HG03135 (cell line): Measurements from ENCODE around the gene DERL2.
"Not testable (repeated sequence)": the region's sequence is repeated elsewhere in the genome, so short reads cannot be mapped to it uniquely, and the experiment has no call there.

Experiments
- ATAC-seq: cut with Tn5 transposase; IDR thresholded peaks from one replicate; pipeline ENCODE4 v1.9.1; 2021; ENCODE audit warnings: mild to moderate bottlenecking, moderate library complexity; ENCODE audit not compliant: unreplicated experiment

DERL2 gene

DNA sequence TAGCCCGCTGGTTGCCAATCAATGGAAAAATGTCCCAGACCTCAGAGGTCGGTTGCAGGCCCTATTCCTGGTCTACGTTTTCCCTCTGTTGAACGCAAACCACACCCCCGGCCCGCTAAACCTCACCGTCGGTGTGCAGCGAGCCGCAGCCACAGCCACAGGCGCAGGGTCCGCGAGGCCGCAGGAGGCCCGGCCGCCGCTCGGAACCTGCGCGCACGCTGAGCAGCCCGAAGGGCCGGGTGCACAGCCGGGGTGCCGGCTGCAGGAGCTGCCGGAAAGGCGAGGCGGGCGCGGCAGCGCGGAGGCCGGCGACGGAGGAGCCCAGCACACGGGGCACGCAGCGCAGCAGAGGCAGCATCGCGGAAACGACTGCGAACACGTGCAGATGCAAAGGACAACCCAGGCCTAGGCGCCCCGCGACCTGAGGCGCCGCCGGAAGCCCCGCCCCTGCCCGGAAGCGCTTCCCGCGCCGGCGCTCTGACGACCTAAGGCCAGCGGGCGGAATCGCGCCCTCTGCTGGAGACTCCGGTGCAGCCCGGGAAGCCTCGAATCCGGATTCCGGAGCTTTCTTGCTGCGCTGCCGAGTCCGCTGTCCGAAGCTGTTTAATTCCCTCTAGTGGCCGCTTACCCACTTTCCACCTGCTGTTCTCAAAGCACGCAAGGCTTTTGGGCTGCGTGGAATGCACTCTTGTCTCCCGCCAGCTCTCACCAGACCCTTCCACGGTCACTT, 47.1 kb downstream of the DERL2 start, which contains the start of gene C1QBP:
TSS of gene C1QBP (minus strand) at position 440 of the 730 bp plus-strand sequence. CDS start at position 358, 82 bp downstream.
- ATAC-seq = peak; percentile 71

DNA sequence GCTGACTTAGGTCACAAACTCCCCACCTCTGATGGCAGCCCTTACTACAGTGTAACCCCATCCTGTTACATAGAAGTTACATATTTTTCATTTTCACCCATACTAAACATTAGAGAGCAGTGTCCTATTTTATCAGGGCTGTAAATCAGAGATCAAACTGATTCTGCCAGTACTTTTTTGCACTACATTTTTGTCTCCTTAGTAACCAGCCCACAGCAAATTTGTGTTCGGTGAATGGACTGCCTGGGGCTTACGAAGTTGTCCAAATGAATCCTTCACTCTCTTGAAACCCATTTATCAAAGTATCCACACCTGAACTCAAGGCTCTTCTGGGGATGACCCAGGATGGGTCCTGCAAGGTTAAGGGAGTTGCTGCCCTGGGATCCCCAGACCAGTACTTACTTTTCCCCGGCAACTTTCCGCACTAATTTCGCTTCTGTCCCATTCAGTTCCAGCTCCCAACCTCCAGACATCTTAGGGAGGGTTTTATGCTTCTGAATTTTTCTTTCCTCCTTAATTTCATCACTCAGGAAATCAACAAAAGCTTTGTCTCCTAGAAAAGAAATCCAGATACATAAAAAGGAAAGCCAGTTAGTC, 48.2 kb downstream of the DERL2 start:
- no peak for ATAC-seq

DNA sequence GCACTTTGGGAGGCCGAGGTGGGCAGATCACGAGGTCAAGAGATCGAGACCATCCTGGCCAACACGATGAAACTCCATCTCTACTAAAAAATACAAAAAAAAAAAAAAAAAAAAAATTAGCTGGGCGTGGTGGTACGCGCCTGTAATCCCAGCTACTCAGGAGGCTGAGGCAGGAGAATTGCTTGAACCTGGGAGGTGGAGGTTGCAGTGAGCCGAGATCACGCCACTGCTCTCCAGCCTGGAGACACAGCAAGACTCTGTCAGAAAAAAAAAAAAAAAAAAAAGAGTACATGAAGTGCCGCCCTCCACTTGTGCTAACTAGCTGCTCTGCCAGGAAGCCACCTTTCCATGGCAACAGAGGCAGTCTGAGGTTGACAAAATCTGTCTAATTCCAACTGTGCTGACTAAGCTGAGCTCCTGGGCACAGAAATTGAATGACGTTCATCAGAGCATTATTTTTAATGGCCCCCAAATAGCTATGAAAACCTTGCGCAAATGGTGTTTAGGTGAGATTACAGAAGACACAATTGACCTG, 50.1 kb downstream of the DERL2 start:
- ATAC-seq = not testable (repeated sequence)

DNA sequence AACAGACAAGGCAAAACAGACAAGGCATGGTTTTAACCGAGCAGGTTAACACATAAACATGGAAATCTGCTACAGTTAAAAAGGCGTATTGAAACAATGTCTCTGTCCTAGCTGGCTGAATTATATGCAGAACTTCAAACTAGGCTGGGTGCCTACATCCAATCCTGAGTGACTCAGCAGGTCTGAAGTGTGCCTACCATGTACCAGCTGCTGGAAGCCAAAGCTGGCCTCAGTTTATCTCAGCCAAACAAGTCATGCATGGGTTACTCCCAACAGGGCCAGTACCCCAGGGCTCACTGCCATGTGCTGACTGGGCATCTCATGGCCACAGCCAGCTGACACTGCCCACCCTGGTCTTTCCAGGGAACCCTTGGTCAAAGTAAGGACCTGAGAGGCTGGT, 51.0 kb downstream of the DERL2 start:
- no peak for ATAC-seq

DNA sequence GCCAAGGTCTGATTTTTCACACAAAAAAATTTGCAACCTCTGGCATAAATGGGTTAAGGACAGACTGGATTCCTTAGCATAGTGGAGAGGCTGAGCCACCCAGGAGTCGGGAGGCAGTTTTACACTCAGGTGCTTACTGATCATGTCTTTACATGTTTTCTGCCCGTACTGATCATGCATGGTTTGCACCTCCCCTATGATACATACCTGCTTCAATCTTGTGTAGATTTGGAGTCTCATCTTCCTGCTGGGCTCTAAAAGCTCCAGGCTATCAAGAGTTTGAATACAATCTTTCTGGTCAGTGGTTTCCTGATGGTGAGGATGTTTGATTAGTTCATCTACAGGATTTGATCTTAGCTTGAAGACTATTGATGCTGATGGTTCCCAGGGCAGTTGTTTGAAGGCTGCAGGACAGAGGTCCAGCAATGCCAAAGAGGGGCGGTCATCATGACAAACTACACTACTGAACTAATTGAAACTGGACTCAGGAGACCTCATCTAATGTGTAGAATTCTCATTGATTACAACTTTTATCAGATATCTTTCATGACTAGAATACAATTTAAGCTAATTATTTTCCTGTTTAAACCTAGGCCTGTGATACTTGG, 53.9 kb downstream of the DERL2 start:
- no peak for ATAC-seq

DNA sequence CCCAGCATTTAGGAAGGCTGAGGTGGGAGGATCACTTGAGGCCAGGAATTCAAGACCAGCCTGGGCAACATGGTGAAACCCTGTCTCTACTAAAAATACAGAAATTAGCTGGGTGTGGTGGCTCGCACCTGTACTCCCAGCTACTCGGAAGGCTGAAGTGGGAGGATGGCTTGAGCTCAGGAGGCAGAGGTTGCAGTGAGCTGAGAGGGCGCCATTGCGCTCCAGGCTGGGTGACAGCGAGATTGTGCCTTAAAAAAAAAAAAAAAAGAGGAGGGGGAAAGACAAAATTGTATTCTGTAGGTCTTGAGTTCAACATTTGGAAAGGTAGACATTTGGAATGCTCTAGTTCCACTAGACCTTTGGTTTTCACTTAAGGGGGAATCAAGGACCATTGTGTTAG, 54.7 kb downstream of the DERL2 start:
- ATAC-seq = not testable (repeated sequence)

DNA sequence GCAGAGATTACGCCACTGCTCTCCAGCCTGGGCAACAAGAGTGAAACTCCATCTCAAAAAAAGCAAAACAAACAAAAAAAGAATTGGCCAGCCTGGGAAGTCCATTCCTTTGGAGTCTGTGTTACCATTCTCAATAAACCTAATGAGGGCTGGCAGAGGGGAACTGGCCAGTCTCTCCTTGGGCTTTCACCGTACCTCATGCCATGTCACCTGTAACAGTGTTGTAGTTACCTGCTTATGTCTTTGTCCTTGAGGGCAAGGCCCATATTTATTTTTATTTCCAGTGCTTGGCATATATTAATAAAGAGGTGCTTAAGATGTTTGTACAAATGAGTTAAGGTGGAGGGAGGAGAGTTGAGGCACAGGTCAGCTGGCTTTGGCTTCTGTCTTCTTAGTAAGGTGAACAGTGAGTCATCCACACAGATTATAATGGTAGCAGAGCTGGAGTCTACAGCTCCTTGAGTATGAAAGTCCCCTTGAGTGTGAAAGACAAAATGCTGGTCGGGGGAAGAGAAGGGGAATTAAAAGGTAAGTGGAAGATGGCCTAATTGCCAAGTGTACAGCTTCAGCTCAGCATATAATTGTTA, 55.5 kb downstream of the DERL2 start:
- no peak for ATAC-seq

DNA sequence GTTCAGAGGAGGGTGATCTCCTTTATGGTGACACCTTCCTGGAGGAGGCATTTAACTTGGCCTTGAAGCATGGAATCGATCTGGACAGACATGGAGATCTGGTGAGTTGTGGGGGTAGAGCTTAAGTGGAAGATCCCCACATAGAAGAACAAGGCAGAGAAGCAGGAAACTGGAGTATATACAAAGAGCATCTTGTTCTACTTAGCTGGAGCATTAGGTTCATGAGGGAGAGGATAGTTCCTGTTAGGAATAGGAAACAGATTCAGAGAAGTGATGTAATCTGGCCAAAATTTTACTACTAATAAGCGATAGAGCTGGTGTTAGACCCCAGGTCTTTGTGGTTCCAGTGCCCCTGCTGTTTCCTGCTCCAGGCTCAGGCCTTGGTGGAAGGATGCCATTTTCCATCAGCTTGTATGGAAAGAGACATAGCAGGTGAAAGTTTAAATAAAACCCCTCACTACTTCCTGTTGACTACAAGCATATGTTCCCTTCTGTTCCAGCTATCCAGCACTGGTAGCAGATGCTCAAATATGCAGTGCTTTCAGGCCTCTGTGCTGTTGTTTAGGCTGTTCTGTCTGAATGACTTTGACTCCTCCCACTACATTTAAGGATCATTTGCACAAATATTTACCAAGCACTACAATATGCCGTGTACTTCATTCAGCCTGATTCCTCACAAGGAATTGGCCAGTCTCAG, 56.6 kb downstream of the DERL2 start:
- no peak for ATAC-seq

DNA sequence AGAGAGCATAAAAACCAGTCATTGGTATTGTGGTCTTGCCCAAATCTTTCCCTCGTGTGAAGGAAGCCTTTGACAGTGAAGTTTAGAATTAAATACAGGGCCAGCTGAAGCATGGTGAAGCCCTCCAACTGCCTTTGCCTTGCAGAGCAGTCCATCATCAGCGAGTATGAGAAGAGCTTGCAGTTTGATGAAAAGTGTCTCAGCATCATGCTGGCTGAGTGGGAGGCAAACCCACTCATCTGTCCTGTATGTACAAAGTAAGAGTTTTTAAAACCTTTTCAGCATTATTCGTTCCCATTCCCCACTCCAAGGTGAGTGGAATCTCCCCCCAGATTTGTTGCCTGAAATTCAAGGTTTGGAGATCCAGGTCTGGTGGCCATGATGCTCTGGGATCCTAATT, 60.2 kb downstream of the DERL2 start:
- ATAC-seq = no peak

DNA sequence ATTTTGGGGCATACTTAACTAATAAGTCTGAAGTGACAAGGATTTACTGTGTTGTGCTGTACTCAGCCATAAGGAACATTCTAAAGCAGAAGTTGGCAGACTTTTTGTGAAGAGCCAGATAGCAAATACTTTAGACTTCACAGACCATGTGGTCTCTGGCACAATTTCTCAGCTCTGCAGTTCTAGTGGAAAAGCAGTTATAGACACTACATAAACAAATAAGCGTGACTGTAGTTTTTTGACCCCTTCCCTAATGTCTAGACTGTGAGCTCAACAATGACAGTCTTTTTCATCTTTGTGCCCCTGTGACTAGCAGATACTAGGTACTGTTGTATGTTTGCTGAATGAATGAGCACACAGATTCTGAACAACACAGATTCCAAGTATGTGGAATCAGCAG, 61.1 kb downstream of the DERL2 start:
- ATAC-seq = no peak

DNA sequence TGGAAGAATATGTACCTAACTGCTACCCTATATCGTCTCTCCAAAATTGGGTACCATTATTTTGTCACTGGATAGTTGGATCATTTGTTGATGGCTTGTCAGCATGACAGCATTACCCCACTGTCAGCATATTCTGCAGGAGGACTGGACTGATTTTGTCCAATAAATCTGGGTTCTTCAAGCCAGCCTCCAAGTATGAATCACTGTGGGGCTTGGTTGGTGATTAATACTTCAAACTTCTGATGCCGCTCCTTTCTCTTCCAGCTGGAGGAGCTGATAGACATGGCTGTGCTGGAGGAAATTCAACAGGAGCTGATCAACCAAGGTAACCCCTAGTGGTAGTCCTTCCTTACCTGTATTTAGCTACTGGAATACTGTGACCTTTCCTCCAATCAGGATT, 63.5 kb downstream of the DERL2 start:
- ATAC-seq = no peak
